GM12878 (cell line): ENCODE results near the gene RGL1. TPM values are rescaled to one million over a fixed set of nuclear protein-coding genes. Genes with fewer than 3 reads are reported as not detected.

Source experiments
- ATAC-seq: fragments of 200-7000 bp; cut with Tn5 transposase; 3 replicates; pipeline ENCODE4 v1.9.1; 2020; ENCODE audit warnings: mild to moderate bottlenecking, moderate library complexity
- BruUV-seq: library from RNA; stranded (reverse); fragments of 400-500 nt; replicated peaks from 2 replicates; lab custom pipeline; 2021; lab: Mats Ljungman, UMichigan
- CTCF ChIA-PET: fragments of 300-600 bp; sonication (Branson Sonifier 250); formaldehyde crosslinking; extraction: SDS; loops from one replicate; lab custom pipeline; 2021; ENCODE audit warnings: inconsistent platforms; lab: Yijun Ruan, JAX
- POLR2A ChIA-PET: fragments of 350-600 bp; formaldehyde crosslinking; extraction: SDS; loops from one replicate; lab custom pipeline; 2021; ENCODE audit warnings: inconsistent platforms; lab: Charles Lee
- RAD21 ChIA-PET: fragments of 300-600 bp; sonication (Branson Sonifier 250); formaldehyde crosslinking; loops from one replicate; lab custom pipeline; 2023; ENCODE audit warnings: antibody characterized with exemption; ENCODE audit not compliant: unreplicated experiment; lab: Charles Lee
- SMC1A ChIA-PET: fragments of 300-600 bp; sonication (Branson Sonifier 250); formaldehyde crosslinking; loops from one replicate; lab custom pipeline; 2023; ENCODE audit not compliant: unreplicated experiment, uncharacterized antibody; lab: Charles Lee
- DNase-seq: peaks from one replicate; pipeline ENCODE4 v3.0.0-alpha.2; 2011; ENCODE audit warnings: low read depth, low spot score
- FAIRE-seq: peaks from 3 replicates; lab custom pipeline; 2011; peaks lifted over from hg19 to GRCh38; lab: Jason Lieb, UNC
- H2AFZ ChIP-seq: 2 replicates; pipeline ENCODE4 v1.6.0; 2011; ENCODE audit warnings: low read depth, low read length, control low read depth; ENCODE audit not compliant: control insufficient read depth
- H3K27ac ChIP-seq: 2 replicates; pipeline ENCODE4 v1.5.1; 2011; ENCODE audit warnings: control low read depth; ENCODE audit not compliant: control insufficient read depth, insufficient read depth
- H3K27me3 ChIP-seq, 2 experiments: replicated peaks in 1 of 2; 2 replicates each; pipeline versions ENCODE4 v1.6.0 to v1.6.1; 2011; ENCODE audit warnings: low read length in 1 of 2; ENCODE audit not compliant: control insufficient read depth in 2 of 2, insufficient read depth in 2 of 2
- H3K36me3 ChIP-seq, 2 experiments: 2 replicates each; pipeline ENCODE4 v1.5.1; 2011; ENCODE audit warnings: low read length in 1 of 2; ENCODE audit not compliant: control insufficient read depth in 2 of 2, insufficient read depth in 2 of 2
- H3K4me1 ChIP-seq: 2 replicates; pipeline ENCODE4 v1.6.1; 2011; ENCODE audit warnings: mild to moderate bottlenecking, low read length, moderate library complexity, mixed read lengths; ENCODE audit not compliant: control insufficient read depth, insufficient read depth
- H3K4me2 ChIP-seq: 2 replicates; pipeline ENCODE4 v1.6.0; 2011; ENCODE audit warnings: control low read depth; ENCODE audit not compliant: control insufficient read depth, insufficient read depth
- H3K4me3 ChIP-seq: fragments of 200-600 bp; sonication (generic); 2 replicates; pipeline ENCODE4 v1.5.1; 2016
- H3K79me2 ChIP-seq: 2 replicates; pipeline ENCODE4 v1.6.0; 2011; ENCODE audit warnings: low read length; ENCODE audit not compliant: control insufficient read depth, insufficient read depth
- H3K9ac ChIP-seq: 2 replicates; pipeline ENCODE4 v1.8.0; 2011; ENCODE audit warnings: low read length, control low read depth, mixed read lengths; ENCODE audit not compliant: control insufficient read depth, insufficient read depth
- H3K9me3 ChIP-seq: replicated peaks from 3 replicates; pipeline ENCODE4 v1.5.1; 2011; ENCODE audit warnings: mild to moderate bottlenecking, low read length; ENCODE audit not compliant: control insufficient read depth, insufficient read depth
- H4K20me1 ChIP-seq: 2 replicates; pipeline ENCODE4 v1.6.0; 2011; ENCODE audit not compliant: control insufficient read depth, insufficient read depth
- CHD2 ChIP-seq: IDR thresholded peaks from 2 replicates; pipeline ENCODE4 v1.6.1; 2011; ENCODE audit warnings: low read depth, low read length, improper control_type of control experiment, borderline replicate concordance
- ZZZ3 ChIP-seq: IDR thresholded peaks from 2 replicates; pipeline ENCODE4 v1.6.1; 2011; ENCODE audit warnings: low read depth; ENCODE audit not compliant: control insufficient read depth, insufficient read length
- WGBS: methylation state at CpG from one replicate; pipeline ENCODE4 v1.1.6; 2016; ENCODE audit warnings: low lambda C conversion rate; ENCODE audit not compliant: insufficient replicate concordance, insufficient coverage; ENCODE audit errors: missing lambda C conversion rate; 5-methylcytosine and 5-hydroxymethylcytosine counted together
- in situ Hi-C: fragments of 300-500 bp; cut with MboI; formaldehyde crosslinking; loops from 9 replicates; pipeline ENCODE4 v1.14.3; 2018; ENCODE audit warnings: mixed read lengths
- intact Hi-C: fragments of 100-400 bp; cut with micrococcal nuclease; formaldehyde crosslinking; loops from one replicate; pipeline ENCODE4 v1.14.2; 2022; ENCODE audit not compliant: unreplicated experiment
- polyA plus RNA-seq, 11 experiments: library from polyadenylated mRNA; depleted of rRNA in 4 of 11; unstranded in 6 of 11; stranded (reverse) in 5 of 11; fragments of >200 nt; fragmentation: Nextera tagmentation in 4 of 11; fragmentation: Illumina TruSeq in 1 of 11; extraction: Ambion mirVana in 4 of 11; extraction: Trizol in 1 of 11; gene quantifications; 1 replicate in 1 of 11; 2 replicates in 10 of 11; pipeline versions ENCODE4 v1.2.1 to v1.2.3, GENCODE V29; 2011 to 2016; ENCODE audit warnings: inconsistent platforms in 2 of 11, missing spikeins in 2 of 11, low read depth in 1 of 11
- total RNA-seq, 4 experiments: library from RNA; depleted of rRNA in 3 of 4; stranded (reverse); fragments of >200 nt in 3 of 4; fragmentation: Illumina TruSeq in 1 of 4; extraction: Trizol in 1 of 4; gene quantifications; 2 replicates each; pipeline versions ENCODE4 v1.2.1 to v1.2.3, GENCODE V29; 2013 to 2021
- TF ChIP-seq, protein P1 (sequence below): fragments of 150-350 bp; IDR thresholded peaks from 2 replicates; pipeline ENCODE4 v1.6.1; 2016; ENCODE audit warnings: low read depth, low read length
- TF ChIP-seq, protein P2 (sequence below): fragments of 450-650 bp; IDR thresholded peaks from 2 replicates; pipeline ENCODE4 v1.6.1; 2018; ENCODE audit warnings: borderline replicate concordance, mild to moderate bottlenecking; ENCODE audit not compliant: partially characterized antibody

RGL1 gene
- total and polyA plus RNA-seq, 10 of the 15 experiments (the other 5 are each of a cell fraction or from before 2014, with no cell fraction given), result 8.1 to 25.0 (median 19.0) TPM

DNA sequence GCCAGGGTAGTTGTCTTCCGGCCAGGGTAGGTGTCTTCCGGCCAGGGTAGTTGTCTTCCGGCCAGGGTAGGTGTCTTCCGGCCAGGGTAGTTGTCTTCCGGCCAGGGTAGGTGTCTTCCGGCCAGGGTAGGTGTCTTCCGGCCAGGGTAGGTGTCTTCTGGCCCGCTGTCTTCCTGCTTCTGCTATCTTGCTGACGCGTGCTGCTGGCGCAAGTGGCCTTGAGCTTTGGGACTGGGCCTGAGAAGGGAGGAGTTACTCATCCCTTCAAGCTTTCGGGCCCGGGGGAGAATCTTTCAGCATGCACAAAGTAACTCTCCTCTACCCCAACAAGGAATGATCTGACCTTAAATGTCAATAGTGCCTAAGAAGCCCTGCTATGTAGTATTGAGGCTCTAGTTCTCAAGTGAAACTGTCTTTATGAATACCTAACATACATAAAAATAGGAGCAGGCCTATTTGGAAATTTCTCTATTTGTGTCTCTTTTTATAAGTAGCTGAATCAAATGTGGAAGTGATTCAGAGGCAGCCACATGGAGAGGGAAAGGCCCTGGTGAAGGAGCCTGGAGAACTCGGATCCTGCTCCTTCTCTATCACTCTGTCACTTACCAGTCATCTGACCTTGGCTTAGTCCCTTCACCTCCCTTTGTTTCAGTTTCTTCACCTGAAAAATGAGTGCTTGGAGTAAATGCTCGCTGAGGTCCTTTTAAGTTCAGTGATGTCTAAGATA, 65.6 kb downstream of the RGL1 start:
- no TSS peak for BruUV-seq

More for the DNA sequence above, 65.6 kb downstream of the RGL1 start:
- Histone ChIP-seq H3K4me3 (no peak overlapping the region), H3K4me1 (0 out of 2 replicates have a peak, but pooled peaks cover 4% of the 10 kb centered on the region), H3K9ac (no peak overlapping the region), H2AFZ (no peak overlapping the region), H3K4me2 (no peak overlapping the region), H4K20me1 (no peaks in the 10 kb centered on the region), H3K27me3 (no peaks in the 10 kb centered on the region), H3K27ac (peak overlapping the region; percentile 45; the same call in 1 of the 2 replicates), H3K79me2 (peaks cover 5% of the 10 kb centered on the region), H3K9me3 (no peaks in the 10 kb centered on the region), H3K36me3 (peaks cover 3 to 13% of the 10 kb centered on the region in 2 experiments; a peak in 2 of 4 replicates)
- ChIA-PET CTCF (interaction anchor here (0.6 to 1.5 kb wide), 3 partner anchors 19 to 45 kb away, joined by 3 to 4 read pairs (median 4); no protein-coding TSS in a partner anchor), RAD21 (interaction anchor here (0.8 kb wide), 1 partner anchor 63 kb away, joined by 3 read pairs; no protein-coding TSS in a partner anchor), SMC1A (interaction anchor here (0.8 to 1.0 kb wide), 6 partner anchors 12 to 175 kb away, joined by 3 to 4 read pairs (median 4); no protein-coding TSS in a partner anchor), POLR2A (interaction anchor here (1.3 kb wide), 1 partner anchor 21 kb away, joined by 3 read pairs; no protein-coding TSS in a partner anchor)
- TF ChIP-seq ZZZ3 (no peak), CHD2 (no peak)
- TF ChIP-seq, protein P1, sequence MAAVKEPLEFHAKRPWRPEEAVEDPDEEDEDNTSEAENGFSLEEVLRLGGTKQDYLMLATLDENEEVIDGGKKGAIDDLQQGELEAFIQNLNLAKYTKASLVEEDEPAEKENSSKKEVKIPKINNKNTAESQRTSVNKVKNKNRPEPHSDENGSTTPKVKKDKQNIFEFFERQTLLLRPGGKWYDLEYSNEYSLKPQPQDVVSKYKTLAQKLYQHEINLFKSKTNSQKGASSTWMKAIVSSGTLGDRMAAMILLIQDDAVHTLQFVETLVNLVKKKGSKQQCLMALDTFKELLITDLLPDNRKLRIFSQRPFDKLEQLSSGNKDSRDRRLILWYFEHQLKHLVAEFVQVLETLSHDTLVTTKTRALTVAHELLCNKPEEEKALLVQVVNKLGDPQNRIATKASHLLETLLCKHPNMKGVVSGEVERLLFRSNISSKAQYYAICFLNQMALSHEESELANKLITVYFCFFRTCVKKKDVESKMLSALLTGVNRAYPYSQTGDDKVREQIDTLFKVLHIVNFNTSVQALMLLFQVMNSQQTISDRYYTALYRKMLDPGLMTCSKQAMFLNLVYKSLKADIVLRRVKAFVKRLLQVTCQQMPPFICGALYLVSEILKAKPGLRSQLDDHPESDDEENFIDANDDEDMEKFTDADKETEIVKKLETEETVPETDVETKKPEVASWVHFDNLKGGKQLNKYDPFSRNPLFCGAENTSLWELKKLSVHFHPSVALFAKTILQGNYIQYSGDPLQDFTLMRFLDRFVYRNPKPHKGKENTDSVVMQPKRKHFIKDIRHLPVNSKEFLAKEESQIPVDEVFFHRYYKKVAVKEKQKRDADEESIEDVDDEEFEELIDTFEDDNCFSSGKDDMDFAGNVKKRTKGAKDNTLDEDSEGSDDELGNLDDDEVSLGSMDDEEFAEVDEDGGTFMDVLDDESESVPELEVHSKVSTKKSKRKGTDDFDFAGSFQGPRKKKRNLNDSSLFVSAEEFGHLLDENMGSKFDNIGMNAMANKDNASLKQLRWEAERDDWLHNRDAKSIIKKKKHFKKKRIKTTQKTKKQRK, result no peak
- TF ChIP-seq, protein P2, sequence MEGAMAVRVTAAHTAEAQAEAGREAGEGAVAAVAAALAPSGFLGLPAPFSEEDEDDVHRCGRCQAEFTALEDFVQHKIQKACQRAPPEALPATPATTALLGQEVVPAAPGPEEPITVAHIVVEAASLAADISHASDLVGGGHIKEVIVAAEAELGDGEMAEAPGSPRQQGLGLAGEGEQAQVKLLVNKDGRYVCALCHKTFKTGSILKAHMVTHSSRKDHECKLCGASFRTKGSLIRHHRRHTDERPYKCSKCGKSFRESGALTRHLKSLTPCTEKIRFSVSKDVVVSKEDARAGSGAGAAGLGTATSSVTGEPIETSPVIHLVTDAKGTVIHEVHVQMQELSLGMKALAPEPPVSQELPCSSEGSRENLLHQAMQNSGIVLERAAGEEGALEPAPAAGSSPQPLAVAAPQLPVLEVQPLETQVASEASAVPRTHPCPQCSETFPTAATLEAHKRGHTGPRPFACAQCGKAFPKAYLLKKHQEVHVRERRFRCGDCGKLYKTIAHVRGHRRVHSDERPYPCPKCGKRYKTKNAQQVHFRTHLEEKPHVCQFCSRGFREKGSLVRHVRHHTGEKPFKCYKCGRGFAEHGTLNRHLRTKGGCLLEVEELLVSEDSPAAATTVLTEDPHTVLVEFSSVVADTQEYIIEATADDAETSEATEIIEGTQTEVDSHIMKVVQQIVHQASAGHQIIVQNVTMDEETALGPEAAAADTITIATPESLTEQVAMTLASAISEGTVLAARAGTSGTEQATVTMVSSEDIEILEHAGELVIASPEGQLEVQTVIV, result no peak
- in situ Hi-C loops (no loop called here), intact Hi-C loops (no loop called here)
- WGBS, result 80% methylated on average over 8 of the region's 15 CpGs
- no peak for DNase-seq
- ATAC-seq, result no peak
- no peak for FAIRE-seq
